ENCODE data around the gene NTNG1. TPM values are rescaled to one million over a fixed set of nuclear protein-coding genes. Genes with fewer than 3 reads are reported as not detected.

Gene NTNG1
- total and polyA plus RNA-seq, 3 donors from 2014 or later, result 1.8 to 2.3 (median 2.2) TPM

DNA sequence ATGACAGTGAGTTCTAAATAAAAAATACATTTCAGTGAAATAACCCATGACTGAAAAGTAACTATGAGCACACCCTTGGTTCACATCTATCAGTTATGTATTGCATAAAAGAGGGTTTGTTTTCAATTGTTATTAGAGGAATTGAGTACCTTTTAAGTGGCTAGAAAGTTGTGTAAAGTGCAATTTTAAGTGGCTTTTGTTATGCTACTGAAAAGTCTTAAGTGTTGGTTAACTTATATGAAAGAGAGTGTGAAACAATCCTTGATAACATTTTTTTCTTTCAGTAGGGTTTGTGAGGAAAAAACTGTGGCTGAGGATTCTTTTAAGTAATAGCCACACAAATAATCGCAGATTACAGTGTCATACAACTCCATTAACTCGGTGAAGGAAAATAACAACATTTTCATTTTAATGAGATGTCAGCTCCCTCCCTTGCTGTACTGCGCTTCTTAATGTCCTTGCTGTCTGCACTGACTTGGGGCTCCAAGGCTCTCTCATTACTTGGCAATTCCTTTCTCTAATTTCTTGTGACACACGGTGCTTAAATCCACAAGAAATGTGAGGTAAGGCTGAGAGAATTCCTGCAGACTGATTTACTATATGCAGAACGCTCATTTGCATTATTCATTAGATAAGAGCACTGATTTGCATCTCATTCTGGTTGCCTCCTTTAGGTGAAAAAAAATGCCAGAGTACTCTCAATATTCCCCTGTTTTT is 40.6 kb downstream of the NTNG1 start:
- TF ChIP-seq POLR2A (IDR thresholded peaks at IDR 0.05), result no peak
- TF ChIP-seq, protein P1, sequence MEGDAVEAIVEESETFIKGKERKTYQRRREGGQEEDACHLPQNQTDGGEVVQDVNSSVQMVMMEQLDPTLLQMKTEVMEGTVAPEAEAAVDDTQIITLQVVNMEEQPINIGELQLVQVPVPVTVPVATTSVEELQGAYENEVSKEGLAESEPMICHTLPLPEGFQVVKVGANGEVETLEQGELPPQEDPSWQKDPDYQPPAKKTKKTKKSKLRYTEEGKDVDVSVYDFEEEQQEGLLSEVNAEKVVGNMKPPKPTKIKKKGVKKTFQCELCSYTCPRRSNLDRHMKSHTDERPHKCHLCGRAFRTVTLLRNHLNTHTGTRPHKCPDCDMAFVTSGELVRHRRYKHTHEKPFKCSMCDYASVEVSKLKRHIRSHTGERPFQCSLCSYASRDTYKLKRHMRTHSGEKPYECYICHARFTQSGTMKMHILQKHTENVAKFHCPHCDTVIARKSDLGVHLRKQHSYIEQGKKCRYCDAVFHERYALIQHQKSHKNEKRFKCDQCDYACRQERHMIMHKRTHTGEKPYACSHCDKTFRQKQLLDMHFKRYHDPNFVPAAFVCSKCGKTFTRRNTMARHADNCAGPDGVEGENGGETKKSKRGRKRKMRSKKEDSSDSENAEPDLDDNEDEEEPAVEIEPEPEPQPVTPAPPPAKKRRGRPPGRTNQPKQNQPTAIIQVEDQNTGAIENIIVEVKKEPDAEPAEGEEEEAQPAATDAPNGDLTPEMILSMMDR (IDR thresholded peaks at IDR 0.05), result no peak
- 35 to 46% methylated on average over 5 of the region's 5 CpGs for WGBS, 2 donors
- no peak overlapping the region for H3K4me3 ChIP-seq
- H3K27ac ChIP-seq, result no peak overlapping the region
- H3K4me1 ChIP-seq, result no peaks in the 10 kb centered on the region
- H3K9me3 ChIP-seq, result no peaks in the 10 kb centered on the region
- no peak for DNase-seq
- intact Hi-C loops (cut with DNase I; ENCODE audit: low total_unique reads), result no loop called here
- H3K36me3 ChIP-seq (ENCODE audit: low read depth, missing control alignments), result no peaks in the 10 kb centered on the region
- H3K27me3 ChIP-seq, result no peaks in the 10 kb centered on the region

DNA sequence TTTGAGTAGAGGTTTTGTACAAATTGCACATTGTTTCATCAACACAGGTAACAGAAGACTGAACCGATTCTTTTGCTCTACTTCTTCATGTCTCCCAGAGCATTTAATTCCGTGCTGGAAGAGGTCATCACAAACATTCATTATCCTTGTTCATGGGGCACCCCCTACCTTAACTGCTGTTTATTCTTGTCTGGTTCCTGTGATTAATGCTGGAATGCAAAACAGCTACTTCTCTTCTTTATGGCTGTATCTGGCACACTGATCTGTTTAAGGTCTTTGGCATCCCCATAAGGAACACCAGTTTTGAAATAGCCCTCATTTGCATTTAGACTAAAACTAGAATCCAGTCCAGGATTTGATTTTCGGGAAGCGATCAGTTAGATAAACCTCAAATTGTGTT is 42.2 kb downstream of the NTNG1 start:
- H3K27ac ChIP-seq, result no peak overlapping the region
- WGBS, 2 donors, result 58 to 59% methylated on average over 4 of the region's 4 CpGs
- TF ChIP-seq, protein P1 (IDR thresholded peaks at IDR 0.05), result no peak
- TF ChIP-seq POLR2A (IDR thresholded peaks at IDR 0.05), result no peak
- H3K27me3 ChIP-seq, result no peaks in the 10 kb centered on the region
- H3K36me3 ChIP-seq (ENCODE audit: low read depth, missing control alignments), result no peaks in the 10 kb centered on the region
- no peaks in the 10 kb centered on the region for H3K9me3 ChIP-seq
- DNase-seq, result no peak
- no peak overlapping the region for H3K4me3 ChIP-seq
- intact Hi-C loops (cut with DNase I; ENCODE audit: low total_unique reads), result no loop called here
- H3K4me1 ChIP-seq, result no peaks in the 10 kb centered on the region

DNA sequence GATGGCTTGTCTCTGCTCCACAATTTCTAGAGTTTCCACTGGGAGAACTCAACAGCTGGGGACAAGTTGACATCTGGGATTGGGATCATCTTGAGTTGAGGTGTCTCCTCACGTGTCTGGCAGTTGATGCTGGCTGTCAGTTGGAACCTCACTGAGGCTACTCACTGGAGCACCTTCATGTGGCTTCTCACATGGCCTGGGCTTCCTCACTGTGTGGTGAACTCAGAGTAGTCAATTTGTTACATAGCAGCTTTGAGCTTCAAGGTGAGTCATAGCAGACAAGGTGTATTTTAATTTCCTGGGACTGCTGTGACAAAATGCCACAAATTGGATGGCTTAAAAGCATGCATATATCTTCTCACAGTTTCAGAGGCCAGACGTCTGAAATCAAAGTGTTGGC is 44.0 kb downstream of the NTNG1 start:
- WGBS, 2 donors, result 73 to 75% methylated on average over 2 of the region's 2 CpGs
- no peaks in the 10 kb centered on the region for H3K36me3 ChIP-seq (ENCODE audit: low read depth, missing control alignments)
- TF ChIP-seq, protein P1 (IDR thresholded peaks at IDR 0.05), result no peak
- TF ChIP-seq POLR2A (IDR thresholded peaks at IDR 0.05), result no peak

DNA sequence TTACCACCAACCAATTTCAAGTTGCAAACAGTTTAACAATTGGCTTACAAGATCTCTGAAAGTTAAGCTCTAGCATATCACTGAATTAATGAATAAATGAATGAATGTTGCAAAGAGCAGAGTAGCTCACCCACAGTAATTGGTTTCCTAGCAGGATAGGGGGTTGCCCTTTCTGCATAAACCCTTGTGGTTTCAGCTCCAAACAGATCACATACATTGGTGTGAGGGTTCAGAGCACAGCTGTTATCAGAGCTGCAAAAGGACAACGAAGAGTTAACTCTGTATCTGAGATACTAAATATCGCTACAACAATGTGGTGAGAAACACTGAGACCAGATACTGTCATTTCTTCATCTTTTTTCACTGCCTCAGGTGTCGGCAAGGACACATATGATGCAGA is 46.6 kb downstream of the NTNG1 start:
- H3K4me1 ChIP-seq, result no peaks in the 10 kb centered on the region
- H3K9me3 ChIP-seq, result no peaks in the 10 kb centered on the region
- no peak overlapping the region for H3K4me3 ChIP-seq
- intact Hi-C loops (cut with DNase I; ENCODE audit: low total_unique reads), result no loop called here
- no peak for DNase-seq
- no peak overlapping the region for H3K27ac ChIP-seq
- TF ChIP-seq, protein P1 (IDR thresholded peaks at IDR 0.05), result no peak
- no peak for TF ChIP-seq POLR2A (IDR thresholded peaks at IDR 0.05)
- H3K36me3 ChIP-seq (ENCODE audit: low read depth, missing control alignments), result no peaks in the 10 kb centered on the region
- 50 to 52% methylated on average over 3 of the region's 3 CpGs for WGBS, 2 donors
- H3K27me3 ChIP-seq, result no peaks in the 10 kb centered on the region

More for the DNA sequence above, 44.0 kb downstream of the NTNG1 start:
- DNase-seq, result no peak
- Histone ChIP-seq H3K27ac (no peak overlapping the region), H3K9me3 (no peaks in the 10 kb centered on the region), H3K27me3 (no peaks in the 10 kb centered on the region), H3K4me1 (no peaks in the 10 kb centered on the region), H3K4me3 (no peak overlapping the region)
- intact Hi-C loops (cut with DNase I; ENCODE audit: low total_unique reads), result no loop called here

DNA sequence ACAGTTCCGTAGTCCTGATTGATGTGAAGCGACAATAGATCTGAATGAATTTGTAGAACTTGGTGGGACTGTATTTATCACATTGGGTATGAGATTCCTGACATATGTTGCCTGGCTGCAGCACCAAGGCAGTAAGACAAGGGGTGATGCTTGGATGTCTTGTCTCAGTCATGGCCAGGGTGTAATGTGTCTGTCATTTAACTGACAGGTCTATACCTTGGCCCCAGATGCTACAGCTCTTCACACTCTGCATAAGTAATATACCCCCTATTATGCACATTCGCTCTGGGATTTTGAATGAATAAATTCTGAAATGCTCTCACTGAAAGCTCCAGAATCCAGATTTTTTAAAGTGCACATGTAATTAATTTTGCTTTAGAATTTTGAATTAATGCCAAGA is 47.3 kb downstream of the NTNG1 start:
- no peaks in the 10 kb centered on the region for H3K4me1 ChIP-seq
- intact Hi-C loops (cut with DNase I; ENCODE audit: low total_unique reads), result no loop called here
- H3K36me3 ChIP-seq (ENCODE audit: low read depth, missing control alignments), result no peaks in the 10 kb centered on the region
- DNase-seq, result no peak
- TF ChIP-seq POLR2A (IDR thresholded peaks at IDR 0.05), result no peak
- TF ChIP-seq, protein P1 (IDR thresholded peaks at IDR 0.05), result no peak
- H3K9me3 ChIP-seq, result no peaks in the 10 kb centered on the region
- no peak overlapping the region for H3K27ac ChIP-seq
- no peak overlapping the region for H3K4me3 ChIP-seq
- no peaks in the 10 kb centered on the region for H3K27me3 ChIP-seq
- 92 to 93% methylated on average over 3 of the region's 3 CpGs for WGBS, 2 donors
